ENCODE results near the gene CENPX.

CENPX gene

DNA sequence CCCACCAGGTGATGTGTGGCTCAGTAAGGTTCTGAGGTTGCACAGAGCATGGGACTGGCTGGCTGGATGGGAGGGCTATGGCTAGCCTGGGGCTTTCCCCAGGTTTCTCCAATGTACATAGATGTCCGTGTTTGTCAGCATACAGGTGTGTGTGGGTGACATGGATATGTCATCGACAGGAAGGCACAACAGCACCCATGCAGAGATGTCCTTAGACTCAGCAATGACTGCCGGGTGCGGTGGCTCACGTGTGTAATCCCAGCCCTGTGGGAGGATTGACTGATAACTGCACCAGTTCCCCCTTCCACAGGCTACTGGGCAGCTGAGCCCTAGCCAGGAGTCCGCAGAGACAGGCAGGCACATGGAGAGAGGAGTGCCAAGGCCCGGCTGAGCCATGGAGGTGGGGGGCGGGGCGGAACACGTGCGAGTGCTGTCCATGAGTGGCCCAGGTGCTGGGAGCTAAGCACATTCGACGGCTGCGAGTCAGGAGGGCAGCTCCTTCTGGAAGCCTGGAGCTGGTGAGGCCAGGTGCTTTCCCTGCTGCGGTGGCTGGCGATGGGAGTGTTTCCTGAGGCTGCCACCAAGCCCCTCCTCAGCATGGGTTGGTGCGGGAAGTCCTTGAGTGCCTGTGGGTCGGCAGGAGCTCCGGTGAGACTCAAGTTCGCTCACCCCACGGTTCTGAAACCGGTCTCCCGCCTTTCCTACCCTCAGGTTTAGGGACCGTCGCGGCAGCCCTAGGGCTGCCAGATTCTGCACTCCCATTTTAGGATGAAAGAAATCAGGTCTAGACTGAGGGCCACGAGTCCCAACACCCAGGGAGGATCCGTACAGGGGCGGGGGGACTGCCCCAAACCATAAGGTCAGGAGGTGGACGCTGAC is 46.1 kb downstream of the CENPX start:
- peak; percentile 38 for DNase-seq

DNA sequence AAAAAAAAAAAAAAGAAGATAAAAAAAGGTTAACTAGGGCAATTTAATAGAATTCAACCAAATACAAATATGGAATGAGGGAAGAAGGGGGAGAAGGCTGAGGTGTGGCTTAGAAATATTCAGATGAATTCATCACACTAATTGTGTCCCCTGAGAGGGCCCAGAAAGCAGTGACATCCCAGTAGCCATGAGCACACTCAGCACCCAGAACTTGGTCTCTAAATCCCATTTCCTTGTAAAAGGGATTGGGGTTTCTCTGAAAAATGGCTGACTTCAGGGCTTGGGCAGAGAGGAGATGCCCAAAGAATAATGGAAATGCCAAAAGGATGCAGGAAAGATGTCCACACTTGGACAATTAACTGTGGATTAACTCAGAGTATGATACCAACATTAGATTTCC is 49.2 kb downstream of the CENPX start:
- DNase-seq = no peak

DNA sequence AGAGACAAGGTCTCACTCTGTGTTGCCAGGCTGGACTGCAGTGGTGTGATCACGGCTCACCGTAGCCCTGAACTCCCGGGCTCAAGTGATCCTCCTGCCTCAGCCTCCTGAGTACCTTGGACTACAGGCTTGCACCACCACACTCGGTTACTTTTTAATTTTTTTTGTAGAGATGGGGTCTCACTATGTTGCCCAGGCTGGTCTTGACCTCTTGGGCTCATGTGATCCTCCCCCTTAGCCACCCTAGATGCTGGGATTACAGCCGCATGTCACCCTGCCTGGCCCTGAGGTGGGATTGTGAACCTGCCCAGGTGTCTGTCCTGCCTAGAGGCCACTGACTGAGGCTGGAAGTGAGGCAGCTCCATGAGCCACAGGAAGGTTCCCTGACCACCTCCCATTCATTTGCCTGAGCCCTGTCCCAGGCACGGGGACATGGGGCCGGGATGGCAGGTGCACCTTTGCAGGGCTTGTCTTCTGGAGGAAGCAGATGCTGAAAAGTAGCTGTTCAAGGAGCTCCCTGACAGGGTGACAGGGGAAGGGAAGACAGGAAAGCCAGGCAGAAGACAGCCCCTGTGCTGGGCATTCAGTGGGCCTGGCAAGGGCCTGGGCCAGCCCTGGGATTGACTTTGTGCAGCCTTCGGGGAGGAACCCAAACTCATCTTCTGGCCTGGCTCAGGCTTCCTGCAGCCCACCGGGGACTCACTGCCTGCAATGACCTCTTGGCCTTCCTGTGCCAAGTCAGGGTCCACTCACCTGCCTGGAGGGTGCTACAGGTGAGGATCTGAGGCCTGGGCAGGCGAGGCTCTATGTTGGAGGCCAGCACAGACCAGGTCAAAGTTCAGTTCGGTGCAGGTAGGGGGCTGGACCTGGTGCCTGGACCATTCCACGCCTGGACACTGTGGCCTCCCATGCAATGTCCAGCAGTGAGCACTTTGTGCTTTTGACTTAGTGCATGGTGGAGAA is 53.5 kb downstream of the CENPX start:
- DNase-seq = no peak

Data from NCI-H1105 (cell line).